NCI-H460 (cell line): ENCODE data around the gene RAX. TPM values are rescaled to one million over a fixed set of nuclear protein-coding genes. Genes with fewer than 3 reads are reported as not detected.
"Not testable (repeated sequence)": the region's sequence is repeated elsewhere in the genome, so short reads cannot be mapped to it uniquely, and the experiment has no call there.

Experiments
- DNase-seq: peaks from one replicate; pipeline ENCODE4 v3.0.0-alpha.2; 2016; ENCODE audit warnings: low read depth; ENCODE audit errors: extremely low read depth
- total RNA-seq: library from RNA; depleted of rRNA; stranded (reverse); fragments of >200 nt; shearing (Covaris generic); gene quantifications from 2 replicates; pipeline ENCODE4 v1.2.3, GENCODE V29; 2014

The RAX gene
- total RNA-seq, 1 experiment from 2014 or later, result not detected

GRCh38 chr18:59273759-59274532 lies 692 bp upstream of the RAX start:
- no peak for DNase-seq

- no peak for DNase-seq
Measured at GRCh38 chr18:59272221-59272888, 899 bp downstream of the RAX start.

GRCh38 chr18:59271606-59272220 lies 1.5 kb downstream of the RAX start:
- no peak for DNase-seq

- no peak for DNase-seq
Measured at GRCh38 chr18:59270689-59271257, 2.5 kb downstream of the RAX start.

GRCh38 chr18:59269563-59270119 lies 3.6 kb downstream of the RAX start:
- no peak for DNase-seq

- peak; percentile 43 for DNase-seq
Measured at GRCh38 chr18:59268721-59269562, 4.3 kb downstream of the RAX start.

- no peak for DNase-seq
Measured at GRCh38 chr18:59268127-59268720, 5.0 kb downstream of the RAX start.

GRCh38 chr18:59267503-59268126 lies 5.6 kb downstream of the RAX start:
- DNase-seq, result no peak

- no peak for DNase-seq
Measured at GRCh38 chr18:59266886-59267502, 6.3 kb downstream of the RAX start.

GRCh38 chr18:59266459-59266858 lies 6.8 kb downstream of the RAX start:
- no peak for DNase-seq

GRCh38 chr18:59265974-59266369 lies 7.3 kb downstream of the RAX start:
- DNase-seq, result no peak

GRCh38 chr18:59265246-59265973 lies 7.8 kb downstream of the RAX start:
- no peak for DNase-seq

- DNase-seq, result no peak
Measured at GRCh38 chr18:59264651-59265245, 8.5 kb downstream of the RAX start.

GRCh38 chr18:59264121-59264571 lies 9.1 kb downstream of the RAX start:
- no peak for DNase-seq

GRCh38 chr18:59263661-59264060 lies 9.6 kb downstream of the RAX start:
- no peak for DNase-seq

- not testable (repeated sequence) for DNase-seq
Measured at GRCh38 chr18:59262243-59262642, 11.0 kb downstream of the RAX start.

- not testable (repeated sequence) for DNase-seq
Measured at GRCh38 chr18:59261842-59262241, 11.4 kb downstream of the RAX start.

GRCh38 chr18:59255491-59255890 lies 17.8 kb downstream of the RAX start:
- DNase-seq, result not testable (repeated sequence)
